HFFc6 (cell line): ENCODE results near the gene TUBA1A. TPM values are rescaled to one million over a fixed set of nuclear protein-coding genes. Genes with fewer than 3 reads are reported as not detected.

Source experiments
- DNase-seq: peaks from one replicate; pipeline ENCODE4 v3.0.0-alpha.2; 2018
- H3K27ac Mint-ChIP-seq: 2 replicates; pipeline ENCODE4 v1.8.0; 2020; ENCODE audit warnings: mild to moderate bottlenecking, mixed read lengths
- H3K27me3 Mint-ChIP-seq: 2 replicates; pipeline ENCODE4 v1.8.0; 2021; ENCODE audit warnings: mild to moderate bottlenecking, moderate library complexity, mixed read lengths; ENCODE audit not compliant: insufficient read depth
- H3K36me3 Mint-ChIP-seq: 2 replicates; pipeline ENCODE4 v1.8.0; 2021; ENCODE audit warnings: low read depth, mixed read lengths
- H3K4me1 Mint-ChIP-seq: 2 replicates; pipeline ENCODE4 v1.8.0; 2020; ENCODE audit warnings: low read depth, mixed read lengths
- H3K4me3 Mint-ChIP-seq: 2 replicates; pipeline ENCODE4 v1.8.0; 2020; ENCODE audit warnings: mild to moderate bottlenecking, moderate library complexity, mixed read lengths
- H3K9me3 Mint-ChIP-seq: 2 replicates; pipeline ENCODE4 v1.8.0; 2020; ENCODE audit warnings: mild to moderate bottlenecking, mixed read lengths
- CTCF ChIP-seq: fragments of 200-600 bp; sonication (generic); IDR thresholded peaks from 2 replicates; pipeline ENCODE4 v1.5.0; 2021; ENCODE audit warnings: antibody characterized with exemption, mild to moderate bottlenecking
- long read RNA-seq: library from polyadenylated mRNA; unstranded; transcript quantifications from one replicate; pipeline ENCODE4 v2.0.0, GENCODE V29; 2019
- total RNA-seq, 6 experiments: library from RNA; stranded (reverse); fragmentation: NEBNext Ultra II Directional; extraction: Animal tissue kit (Norgen Biotek cat#: 25700); gene quantifications; 2 replicates in 1 of 6; 3 replicates in 5 of 6; pipeline ENCODE4 v1.2.3, GENCODE V29; 2021

The TUBA1A gene
- total RNA-seq = 100 to 1,000 TPM; 227 to 300 (median 257) TPM
- long read RNA-seq, transcript TUBA1A-201 (4 exons, 1,887 nt) = minor isoform, 5 of 892 reads
- long read RNA-seq, transcript TUBA1A-202 (4 exons, 1,915 nt) = major isoform, 837 of 892 reads
- long read RNA-seq, transcript TUBA1A-207 (3 exons, 1,384 nt) = minor isoform, 18 of 892 reads
- long read RNA-seq, partial matches to known transcripts = 6 of 892 reads
- long read RNA-seq, other reads (novel, unspliced or antisense) = 23 of 892 reads

GRCh38 chr12:49188916-49189367, at the start of gene TUBA1A:
TUBA1A (minus strand) TSS chr12:49189080; CDS start chr12:49188979, 101 bp downstream.
- no peak for TF ChIP-seq CTCF
- Mint-ChIP-seq H3K27ac (peak within 1 kb of the TSS; percentile 98), H3K36me3 (peaks cover 29% of the 10 kb centered on the region), H3K4me1 (peaks cover 27% of the 10 kb centered on the region), H3K9me3 (no peaks in the 10 kb centered on the region), H3K4me3 (peak within 1 kb of the TSS; percentile 98), H3K27me3 (peaks cover 13% of the 10 kb centered on the region)
- peak; percentile 99 for DNase-seq

GRCh38 chr12:49236423-49236822, 47.5 kb upstream of the TUBA1A start:
- no peak overlapping the region for H3K27ac Mint-ChIP-seq
- H3K4me1 Mint-ChIP-seq = peaks cover 24% of the 10 kb centered on the region
- no peaks in the 10 kb centered on the region for H3K9me3 Mint-ChIP-seq
- H3K4me3 Mint-ChIP-seq = no peak overlapping the region
- peaks cover 3% of the 10 kb centered on the region; the same call in 1 of the 2 replicates for H3K27me3 Mint-ChIP-seq
- TF ChIP-seq CTCF = no peak
- no peak for DNase-seq
- H3K36me3 Mint-ChIP-seq = peaks cover 4% of the 10 kb centered on the region; the same call in 1 of the 2 replicates

GRCh38 chr12:49233842-49234526, 45.1 kb upstream of the TUBA1A start:
- Mint-ChIP-seq H3K4me1 (peaks cover 19% of the 10 kb centered on the region), H3K9me3 (no peaks in the 10 kb centered on the region), H3K4me3 (peak overlapping the region; percentile 66; the same call in 1 of the 2 replicates), H3K27me3 (peaks cover 3% of the 10 kb centered on the region; the same call in 1 of the 2 replicates), H3K27ac (peak overlapping the region; percentile 70), H3K36me3 (peaks cover 4% of the 10 kb centered on the region; the same call in 1 of the 2 replicates)
- no peak for DNase-seq
- TF ChIP-seq CTCF = no peak

- Mint-ChIP-seq H3K4me3 (peak overlapping the region; percentile 66; the same call in 1 of the 2 replicates), H3K9me3 (no peaks in the 10 kb centered on the region), H3K27me3 (peaks cover 3% of the 10 kb centered on the region; the same call in 1 of the 2 replicates), H3K27ac (peak overlapping the region; percentile 70), H3K36me3 (peaks cover 4% of the 10 kb centered on the region; the same call in 1 of the 2 replicates), H3K4me1 (peaks cover 19% of the 10 kb centered on the region)
- DNase-seq = no peak
- no peak for TF ChIP-seq CTCF
These were observed 44.3 kb upstream of the TUBA1A start for GRCh38 chr12:49232940-49233841.
